ENCODE measurements around the gene ACOX2.

ACOX2 gene

DNA sequence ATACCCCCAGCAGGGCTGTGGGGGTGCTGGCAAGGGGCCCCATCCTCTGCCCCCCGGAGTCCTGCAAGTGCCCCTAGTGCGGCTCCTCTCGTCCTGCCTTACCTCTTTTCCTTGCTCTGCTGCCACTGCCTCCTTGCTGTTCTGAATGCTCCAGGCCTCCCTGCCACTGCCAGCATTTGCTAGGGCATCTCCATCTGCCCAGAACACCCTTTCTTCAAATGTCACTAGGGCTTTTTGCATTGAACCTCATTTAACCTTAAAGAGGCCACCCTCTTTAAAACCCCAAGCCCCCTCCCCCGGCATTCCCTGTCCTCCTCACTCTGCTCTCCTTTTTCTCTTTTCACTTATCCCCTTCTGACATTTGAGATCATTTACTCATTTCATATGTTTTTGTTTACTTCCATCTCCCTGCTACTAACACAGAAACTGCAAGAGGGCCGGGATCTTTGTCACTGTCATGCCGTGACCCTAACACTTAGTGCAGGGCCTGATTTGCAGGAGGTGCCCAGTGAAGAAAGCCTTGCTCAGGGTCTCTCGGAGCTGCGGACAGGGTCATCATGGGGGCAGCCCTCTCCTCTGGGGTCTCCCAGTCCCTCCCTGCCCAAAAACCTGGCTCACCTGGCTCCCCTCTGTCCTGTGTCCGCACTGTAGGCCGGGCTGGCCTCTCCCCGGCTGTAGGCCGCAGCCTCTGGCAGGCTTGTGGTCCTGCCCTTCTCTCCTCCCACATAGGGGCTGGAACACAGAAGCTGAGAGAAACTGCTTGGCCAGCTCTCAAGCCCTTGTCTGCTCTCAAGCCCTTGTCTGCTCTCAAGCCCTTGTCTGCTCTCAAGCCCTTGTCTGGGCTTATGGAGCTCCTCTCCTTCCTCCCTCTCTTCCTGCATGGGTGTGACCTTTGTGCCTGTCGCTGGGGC lies at the start of gene ACOX2:
TSS of gene ACOX2 (minus strand) at position 690 of the 911 bp plus-strand sequence. CDS start 2,084 bp downstream, outside the sequence.
- no peak for DNase-seq (ENCODE audit: low spot score)

DNA sequence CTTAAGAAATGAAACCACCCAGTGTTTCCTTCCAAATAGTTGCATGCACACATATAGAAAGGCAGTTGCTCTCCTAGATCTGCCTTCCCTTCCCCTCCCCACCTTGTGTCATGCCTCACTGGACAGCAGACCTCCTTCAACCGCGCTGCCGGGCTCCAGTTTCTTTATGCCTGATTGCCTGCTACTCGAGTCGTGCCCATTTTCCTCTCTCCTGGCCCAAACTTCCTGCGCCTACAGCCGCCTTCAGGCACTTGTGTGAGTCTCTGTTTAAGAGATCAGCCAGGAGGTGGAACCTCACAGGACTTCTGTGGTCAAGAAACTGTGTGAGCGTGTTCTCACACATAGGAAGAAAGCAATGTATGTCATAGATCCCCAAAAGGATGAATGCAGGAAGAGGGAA lies 49.0 kb upstream of the ACOX2 start:
- DNase-seq (ENCODE audit: low spot score), result no peak

DNA sequence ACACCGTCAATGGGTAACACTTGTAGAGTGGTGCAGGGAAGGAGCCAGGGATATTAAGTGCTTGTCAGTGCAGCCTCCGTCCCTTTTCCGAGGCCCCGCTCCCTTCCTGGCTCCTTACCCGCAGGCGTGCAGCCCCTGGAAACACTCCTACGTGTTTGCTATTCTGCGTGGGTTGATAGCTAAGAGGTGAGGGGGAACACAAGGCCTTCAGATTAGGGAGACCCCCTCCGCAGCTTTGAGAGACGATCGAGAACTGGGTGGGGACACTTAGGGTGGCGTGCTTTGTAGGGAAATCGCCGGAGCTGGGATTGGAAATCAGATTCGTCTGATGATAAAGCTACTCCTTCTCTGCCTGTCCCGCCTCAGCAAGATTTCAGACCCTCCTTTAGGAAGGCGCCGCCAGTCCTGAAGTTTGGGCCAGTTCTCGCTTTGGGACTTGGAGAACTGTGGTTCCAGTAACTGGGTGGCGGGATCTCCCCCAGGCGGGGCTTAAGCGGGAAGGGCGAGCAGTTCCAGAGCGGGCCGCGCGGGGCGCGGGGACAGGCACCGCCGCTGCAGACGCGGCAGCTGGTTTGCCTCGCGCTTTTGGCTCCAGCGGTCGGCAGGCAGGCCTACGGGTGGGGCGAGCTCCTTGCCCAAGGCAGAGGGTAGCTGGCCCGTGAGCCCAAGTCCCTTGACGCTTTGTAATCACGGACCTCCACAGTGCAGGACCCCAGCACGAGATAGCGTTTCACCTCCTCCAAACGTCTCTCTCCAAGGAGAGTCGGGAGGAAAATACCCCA lies 48.2 kb upstream of the ACOX2 start:
- peak; percentile 63 for DNase-seq (ENCODE audit: low spot score)

DNA sequence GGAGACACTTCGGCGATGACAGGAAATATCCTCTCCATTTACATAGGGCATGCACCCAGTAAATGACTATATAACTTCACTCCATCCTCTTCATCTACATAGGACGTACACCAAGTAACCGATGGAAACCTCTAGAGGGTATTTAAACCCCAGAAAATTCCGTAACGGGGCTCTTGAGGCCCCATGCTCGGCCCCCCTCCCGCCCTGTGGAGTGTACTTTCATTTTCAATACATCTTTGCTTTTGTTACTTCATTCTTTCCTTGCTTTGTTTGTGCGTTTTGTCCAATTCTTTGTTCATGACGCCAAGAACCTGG lies 47.7 kb upstream of the ACOX2 start:
- no peak for DNase-seq (ENCODE audit: low spot score)

DNA sequence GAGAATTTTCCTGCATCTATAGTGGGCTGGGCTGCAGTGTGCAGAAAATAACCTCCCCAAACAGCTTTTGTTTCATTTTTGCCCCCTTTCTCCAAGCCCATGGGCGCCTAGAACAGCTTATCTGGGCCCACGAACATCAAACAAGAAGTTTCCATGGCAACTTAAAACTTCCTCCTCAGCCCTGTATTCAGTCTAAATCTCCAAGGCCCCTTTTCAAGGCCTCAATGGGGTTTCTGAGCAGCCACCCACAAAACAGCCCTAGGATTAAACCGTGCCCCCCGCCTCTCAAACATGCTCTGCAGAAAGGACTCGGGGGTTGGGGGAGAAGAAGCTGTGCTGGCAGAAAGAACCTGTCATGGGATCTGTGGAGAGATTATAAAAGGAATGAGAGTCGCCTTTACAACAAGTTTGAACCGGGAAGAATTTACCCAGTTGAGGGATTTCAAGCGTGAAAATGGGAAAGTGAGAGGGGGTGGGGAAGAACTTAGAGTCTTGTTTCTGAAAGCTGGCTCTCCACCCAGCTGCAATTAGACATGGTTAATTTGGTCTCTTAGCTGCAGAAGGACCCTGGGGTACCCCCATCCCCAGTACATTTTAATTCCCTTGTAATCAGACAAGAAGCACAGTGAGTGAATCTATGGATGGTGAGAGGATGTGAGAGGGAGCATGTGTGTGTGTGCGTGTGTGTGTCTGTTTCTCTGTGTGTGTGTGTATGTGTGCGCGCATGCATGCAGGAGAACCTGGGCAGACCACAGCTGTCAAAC lies 44.5 kb upstream of the ACOX2 start:
- DNase-seq (ENCODE audit: low spot score), result no peak

DNA sequence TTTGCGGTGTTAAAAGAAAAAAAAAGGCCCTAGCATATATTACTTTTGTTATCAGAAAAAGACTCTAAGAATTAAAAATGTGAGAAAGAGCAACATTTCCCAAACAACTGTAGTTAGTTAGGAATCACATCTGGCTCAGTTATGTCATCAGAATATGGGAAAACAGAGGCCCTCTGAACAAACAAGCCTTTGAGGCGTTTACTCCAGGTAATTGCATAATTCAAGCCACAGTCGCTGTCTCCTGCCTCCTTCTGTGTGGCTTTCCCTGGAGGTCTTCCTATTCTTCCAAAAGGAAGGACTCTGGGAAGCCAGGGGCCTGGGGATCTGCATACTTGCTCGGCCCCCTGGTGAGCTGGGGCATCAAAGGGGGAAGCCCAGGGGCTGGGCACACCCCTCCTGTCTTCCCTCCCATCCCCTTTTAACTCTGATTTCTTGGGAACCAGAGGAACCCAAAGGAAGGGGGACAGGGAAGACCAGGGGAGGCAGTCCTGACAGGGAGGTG lies 43.9 kb upstream of the ACOX2 start:
- DNase-seq (ENCODE audit: low spot score), result no peak

DNA sequence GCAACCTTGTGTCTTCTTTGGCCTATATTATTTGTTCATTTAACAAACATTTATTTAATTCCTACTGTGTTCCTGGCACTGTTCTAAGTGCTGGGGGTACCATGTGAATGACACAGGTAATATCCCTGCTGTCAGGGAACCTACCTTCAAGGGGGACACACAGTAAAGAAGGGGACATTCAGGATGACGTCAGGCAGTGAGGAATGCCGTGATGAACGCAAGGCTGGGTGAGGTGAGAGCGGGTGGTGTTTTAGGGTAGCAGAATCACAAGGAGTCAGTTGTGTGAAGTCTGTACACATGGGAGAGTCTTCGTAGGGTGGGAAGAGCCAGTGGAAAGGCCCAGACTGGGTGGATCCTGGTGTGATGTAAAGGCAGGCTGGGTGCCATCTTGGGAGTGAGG lies 41.9 kb upstream of the ACOX2 start:
- DNase-seq (ENCODE audit: low spot score), result no peak

DNA sequence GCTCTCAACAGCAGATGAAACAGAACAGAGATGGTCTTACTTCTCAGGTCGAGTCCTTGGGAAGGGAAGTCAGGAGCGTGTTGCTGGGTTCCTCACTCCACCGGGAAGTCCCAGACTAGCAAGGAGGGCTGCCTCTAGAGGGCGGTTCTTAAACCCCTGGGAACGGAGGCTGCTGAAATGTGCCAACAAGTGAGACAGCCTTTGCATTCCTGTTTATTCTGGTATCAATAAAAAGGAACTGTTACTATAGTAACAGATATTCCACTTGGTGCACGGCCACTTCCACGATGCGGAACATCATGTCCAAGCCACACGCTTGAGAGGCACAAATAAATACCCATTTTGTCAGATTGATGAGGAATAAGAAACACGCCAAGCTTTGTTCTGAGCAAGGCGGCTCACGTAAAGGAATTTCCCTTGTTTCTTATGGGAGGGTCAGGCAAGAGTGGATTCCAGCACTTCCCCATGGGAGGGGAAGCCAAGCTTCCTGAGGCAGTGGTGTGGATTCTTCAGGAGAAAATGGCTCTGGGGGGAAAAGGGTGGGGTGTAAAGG lies 40.4 kb upstream of the ACOX2 start, which contains the start of gene FAM107A:
TSS of gene FAM107A (minus strand) at position 123 of the 553 bp plus-strand sequence. CDS start 7,531 bp downstream, outside the sequence.
- DNase-seq (ENCODE audit: low spot score), result no peak

DNA sequence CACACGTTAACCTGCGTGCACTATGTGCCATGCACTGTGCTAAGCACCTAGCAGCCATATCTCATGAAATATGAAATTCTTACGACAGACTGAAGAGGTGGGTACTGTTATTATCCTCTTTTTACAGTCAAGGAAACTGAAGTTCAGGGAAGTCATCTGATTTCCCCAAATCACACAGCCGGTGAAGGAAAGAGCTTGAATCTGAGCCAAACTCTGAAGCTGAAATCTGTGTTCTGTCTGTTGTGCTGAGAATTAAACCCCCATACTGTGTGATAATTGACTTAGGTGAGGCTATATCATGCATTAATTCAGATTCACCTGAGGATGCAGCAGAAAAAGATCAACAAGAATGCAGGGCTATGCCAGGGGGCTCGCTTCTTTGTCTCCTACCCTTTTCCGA lies 39.7 kb upstream of the ACOX2 start:
- DNase-seq (ENCODE audit: low spot score), result no peak

DNA sequence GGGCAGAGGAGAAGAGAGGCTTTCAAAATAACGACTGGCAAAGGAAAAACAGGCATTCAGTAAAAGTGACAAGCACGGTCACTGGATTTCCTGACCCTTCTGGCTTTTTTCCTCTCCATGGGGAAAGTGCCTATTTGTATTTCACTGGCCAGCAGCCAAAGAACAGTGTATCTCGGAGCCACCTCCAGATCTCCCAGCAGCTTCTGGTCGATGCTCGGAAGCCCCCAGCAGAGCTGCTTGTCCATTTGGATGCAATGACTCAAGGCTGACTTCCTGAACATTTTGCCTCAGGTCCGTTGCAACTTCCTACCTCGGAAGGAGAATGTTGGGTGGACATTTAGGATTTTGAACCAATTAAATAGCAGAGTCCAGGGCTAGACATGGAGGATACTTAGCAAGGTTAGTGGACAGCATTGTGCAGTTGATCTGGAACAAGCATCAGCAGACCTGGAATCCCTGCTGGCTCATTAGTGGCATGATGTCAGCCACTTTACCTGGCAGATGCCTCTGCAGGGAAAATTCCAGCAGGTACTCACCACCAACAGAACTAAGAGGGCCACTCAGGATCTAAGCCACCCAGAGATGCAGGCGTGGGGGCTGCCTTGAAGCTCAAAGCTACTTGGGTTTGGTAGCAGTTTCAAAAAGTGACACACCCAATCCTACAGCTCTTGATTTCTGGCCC lies 39.1 kb upstream of the ACOX2 start:
- DNase-seq (ENCODE audit: low spot score), result no peak

DNA sequence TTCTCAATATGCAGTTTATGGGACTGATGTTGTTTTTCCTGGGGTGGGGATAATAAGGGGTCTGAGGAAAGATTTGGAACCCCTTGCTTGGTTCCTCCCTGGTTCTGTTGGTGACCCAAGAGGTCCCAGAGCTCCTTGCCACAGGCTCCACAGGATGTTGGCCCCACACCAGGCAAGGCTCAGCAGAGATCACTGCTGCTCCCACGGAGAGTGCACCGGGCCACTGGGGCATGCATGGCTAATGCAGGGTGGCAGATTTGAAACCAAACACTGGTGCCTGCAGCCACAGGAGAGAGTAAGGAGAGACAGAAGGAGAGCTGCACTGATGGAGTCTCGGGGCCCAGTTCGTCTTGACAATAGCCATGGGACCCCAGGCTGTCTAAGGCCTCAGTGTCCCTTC lies 37.7 kb upstream of the ACOX2 start:
- DNase-seq (ENCODE audit: low spot score), result no peak

DNA sequence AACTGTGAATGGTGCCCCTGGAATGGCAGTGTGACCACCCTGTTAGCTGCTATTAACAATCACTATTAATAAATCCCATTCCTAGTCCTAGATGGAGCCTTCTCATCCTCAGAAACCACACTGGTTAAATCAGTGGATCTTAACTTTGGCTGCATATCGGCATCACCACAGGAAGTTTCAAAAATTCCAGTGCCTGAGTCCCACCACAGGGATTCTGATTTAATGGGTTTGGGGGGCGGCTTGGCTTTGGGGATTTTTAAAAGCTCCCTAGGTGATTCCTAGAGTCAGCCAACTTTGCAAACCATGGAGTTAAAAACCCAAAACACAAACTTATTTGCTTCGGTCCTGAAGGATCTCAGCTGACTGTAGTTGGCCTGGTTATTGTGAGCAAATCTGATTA lies 37.1 kb upstream of the ACOX2 start:
- DNase-seq (ENCODE audit: low spot score), result no peak

DNA sequence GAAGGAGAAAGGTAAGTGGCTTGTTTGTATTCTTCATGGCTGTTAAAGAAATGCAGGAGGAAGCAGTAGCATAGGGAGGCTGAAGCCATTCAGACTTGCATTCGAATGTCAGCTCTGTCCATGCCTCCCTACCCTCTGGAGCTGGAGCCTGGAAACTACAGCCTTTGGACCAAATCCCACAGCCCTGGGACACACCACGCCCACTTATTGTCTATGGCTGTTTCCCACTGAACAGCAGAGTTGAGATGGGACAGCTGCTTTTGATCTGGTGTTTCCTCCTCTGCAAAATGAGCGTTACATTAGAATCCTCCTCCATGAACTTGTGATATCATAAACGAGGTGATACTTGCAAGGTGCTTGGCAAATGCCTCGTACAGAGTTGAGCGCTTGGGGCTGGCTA lies 36.6 kb upstream of the ACOX2 start:
- DNase-seq (ENCODE audit: low spot score), result no peak

DNA sequence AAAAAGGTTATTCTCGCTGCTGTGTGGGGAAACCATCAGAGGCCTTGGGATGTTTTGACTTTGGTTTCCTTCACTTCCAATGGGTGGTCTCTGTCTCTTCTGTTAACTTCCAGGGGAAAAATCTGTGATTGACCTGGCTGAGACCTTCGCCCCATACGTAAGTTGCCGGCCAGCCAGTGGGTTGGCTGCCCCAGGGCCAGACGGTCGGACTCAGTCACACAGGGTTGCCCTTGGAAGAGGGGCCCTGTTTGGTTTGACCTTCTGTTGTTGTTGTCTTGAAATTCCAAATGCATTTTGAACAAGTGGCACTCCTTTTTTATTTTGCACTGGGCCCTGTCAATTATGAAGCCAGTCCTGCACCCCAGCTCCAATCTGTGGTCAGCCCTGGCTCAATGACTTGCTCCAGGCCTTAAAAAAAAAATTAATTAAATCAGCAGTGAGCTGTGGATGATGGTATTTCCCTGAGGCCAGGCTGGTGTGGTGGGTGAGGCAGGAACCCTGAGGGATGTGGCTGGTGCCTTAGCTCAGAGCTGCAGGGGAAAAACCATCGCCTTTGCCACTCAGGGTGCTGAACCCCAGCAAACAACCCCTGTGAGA lies 35.7 kb upstream of the ACOX2 start:
- no peak for DNase-seq (ENCODE audit: low spot score)

DNA sequence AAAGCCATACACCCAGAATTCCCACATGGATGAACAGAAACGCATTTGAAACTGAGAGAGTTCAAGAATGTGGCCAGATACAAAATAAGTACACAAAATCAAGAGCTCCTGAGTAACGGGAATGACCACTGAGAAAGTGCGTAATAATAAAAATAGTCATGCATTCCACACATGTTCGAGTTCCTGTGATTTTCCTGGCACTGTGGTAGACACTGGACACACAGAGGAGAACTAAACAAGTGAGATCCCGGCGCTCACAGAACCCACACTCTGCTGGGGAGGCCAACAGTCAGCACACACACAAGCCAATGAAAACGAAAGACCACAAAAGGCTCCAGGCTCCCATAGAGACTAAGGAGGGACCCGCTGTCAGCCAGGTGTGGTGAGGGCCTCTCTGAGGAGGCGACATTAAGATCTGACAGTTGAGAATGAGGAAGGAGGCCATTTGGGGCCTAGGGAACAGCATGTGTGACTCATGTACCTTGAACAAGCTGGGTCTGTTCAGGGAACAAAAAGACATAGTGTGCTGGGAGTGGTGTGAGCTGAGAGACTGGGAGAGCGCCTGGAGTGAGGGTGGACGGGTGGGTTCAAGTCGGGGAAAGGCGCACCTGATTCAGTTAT lies 35.1 kb upstream of the ACOX2 start:
- no peak for DNase-seq (ENCODE audit: low spot score)

DNA sequence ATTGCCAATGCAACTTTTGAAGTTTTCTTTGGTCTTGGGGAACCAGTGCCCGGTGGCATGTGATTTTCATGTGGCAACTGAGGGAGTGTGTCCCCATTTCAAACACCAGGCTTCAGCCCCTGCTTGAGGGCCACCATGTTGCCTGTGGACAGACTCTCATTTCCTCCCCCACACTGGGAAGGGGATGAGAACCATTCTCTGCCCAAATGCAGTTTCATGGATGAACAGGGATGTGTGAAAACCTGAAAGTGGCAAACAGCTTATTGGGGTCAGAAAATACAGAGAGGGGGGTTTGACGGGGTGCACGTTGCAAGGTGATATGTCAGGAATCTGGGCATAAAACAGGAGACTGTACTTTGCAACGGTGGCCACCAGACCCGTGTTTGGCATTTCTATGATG lies 33.9 kb upstream of the ACOX2 start:
- DNase-seq (ENCODE audit: low spot score), result no peak

DNA sequence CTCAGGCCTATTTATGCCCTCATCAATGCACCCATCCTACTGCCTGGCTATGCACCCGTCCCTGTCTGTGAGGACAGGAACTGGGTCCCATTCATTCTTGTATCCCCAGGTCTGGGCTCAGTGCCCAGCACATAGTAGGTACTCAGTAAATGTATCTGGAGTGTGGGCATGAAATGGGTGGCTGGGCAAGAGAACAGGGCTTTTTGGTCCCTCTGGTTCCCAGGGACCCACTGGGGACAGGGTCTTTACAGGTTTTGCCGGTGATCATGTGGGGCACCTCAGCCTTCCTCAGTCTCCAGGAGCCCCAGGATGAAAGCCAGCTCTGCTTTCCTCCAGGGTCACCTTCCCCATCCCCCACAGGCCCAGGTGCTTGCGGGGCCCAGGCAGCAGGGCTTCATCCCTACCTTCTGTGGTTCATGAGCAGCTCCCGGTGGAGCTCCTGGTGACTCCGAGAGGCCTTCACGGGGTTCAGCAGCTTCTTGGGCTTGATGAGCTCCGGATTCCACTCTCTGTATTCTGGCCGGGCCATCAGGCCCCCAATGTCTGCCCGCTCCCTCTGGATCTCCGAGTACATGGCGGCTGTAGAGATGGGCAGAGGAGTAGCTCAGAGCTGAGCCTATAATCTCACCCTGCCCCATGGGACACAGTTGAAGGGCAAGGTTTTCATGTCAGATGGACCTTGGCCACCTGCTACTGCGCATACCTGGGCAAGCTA lies 32.5 kb upstream of the ACOX2 start:
- no peak for DNase-seq (ENCODE audit: low spot score)

DNA sequence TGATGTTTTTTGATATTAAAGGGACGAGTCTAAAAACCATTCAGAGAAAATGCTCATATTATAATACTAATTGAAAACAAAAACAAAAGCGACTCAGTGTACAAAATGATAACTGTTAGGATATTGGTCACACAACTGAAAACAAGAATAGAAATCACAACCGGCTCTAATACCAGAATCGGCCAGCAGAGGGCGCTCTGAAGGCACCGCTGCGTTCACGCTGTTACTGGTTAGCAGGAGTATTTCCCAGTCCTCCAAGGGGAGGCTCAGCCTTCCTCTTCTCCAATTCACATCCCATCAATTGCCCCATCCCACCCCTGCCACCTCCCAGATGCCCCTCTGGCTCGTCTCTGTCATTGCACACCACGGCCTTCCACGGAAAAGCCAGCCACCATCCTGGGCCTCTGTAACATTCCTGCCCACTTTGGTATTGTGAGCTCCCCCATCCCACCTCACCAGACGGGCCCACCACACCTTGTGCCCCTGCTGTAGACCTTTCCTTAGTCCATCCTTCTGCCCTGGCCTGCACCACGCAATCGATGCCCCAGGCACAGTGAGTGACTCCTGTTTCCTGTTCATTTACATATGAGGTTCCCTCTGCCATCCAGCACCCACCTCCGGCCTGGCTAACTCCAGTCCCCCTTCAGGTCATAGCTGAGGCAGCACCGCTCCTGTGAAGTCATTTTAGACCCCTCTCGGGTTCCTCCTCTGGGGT lies 31.7 kb upstream of the ACOX2 start:
- peak; percentile 76 for DNase-seq (ENCODE audit: low spot score)

DNA sequence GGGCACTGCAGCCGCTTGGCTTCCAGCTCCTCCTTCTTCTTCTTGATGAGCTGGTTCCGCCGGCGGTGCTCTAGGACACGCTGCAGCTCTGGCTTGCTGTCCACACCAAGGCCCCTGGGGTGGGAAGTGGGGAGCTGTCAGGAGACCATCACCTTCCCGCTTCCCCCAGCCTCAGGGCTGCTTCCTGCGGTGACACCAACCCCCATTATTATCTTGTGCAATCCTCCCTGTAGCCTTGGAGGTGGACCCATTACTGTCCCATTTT lies 30.2 kb upstream of the ACOX2 start:
- DNase-seq (ENCODE audit: low spot score), result no peak
